Esophagus muscularis mucosa (tissue), 4 donors: ENCODE data around the gene PIF1.

Experiments
- EP300 ChIP-seq: sonication (generic); formaldehyde crosslinking; IDR thresholded peaks from one replicate; pipeline ENCODE4 v1.6.1; 2017; ENCODE audit warnings: antibody characterized with exemption
- POLR2A ChIP-seq: fragments of 450-650 bp; IDR thresholded peaks from one replicate; pipeline ENCODE4 v1.6.1; 2017; ENCODE audit warnings: antibody characterized with exemption, moderate library complexity, mild to moderate bottlenecking, low read depth
- TF ChIP-seq, protein P1 (sequence below), 3 experiments: fragments of 200-600 bp in 2 of 3; fragments of 450-650 bp in 1 of 3; sonication (generic) in 2 of 3; IDR thresholded peaks; one replicate each; pipeline ENCODE4 v1.5.1; 2017 to 2019; ENCODE audit warnings: antibody characterized with exemption in 3 of 3, mild to moderate bottlenecking in 2 of 3, moderate library complexity in 1 of 3

DNA sequence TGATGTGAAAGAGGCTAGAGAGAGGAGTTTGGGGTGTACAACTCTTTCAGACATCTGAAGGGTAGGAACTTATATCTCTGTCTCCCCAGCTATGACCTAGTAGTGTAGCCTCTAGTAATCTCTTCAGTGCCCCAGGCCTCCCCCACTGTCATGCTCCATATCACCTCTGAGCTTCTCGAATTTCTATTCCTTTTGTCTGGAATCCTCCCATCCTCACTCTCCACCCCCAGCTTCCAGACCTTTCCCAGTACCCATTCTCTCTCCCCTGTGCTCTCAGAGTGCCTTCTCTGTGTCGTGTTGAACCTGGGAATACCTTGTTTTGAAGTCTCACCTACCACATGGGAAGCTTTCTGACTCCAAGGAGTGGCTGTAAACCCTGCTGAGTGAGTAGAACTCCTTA is 46.4 kb downstream of the PIF1 start:
- TF ChIP-seq EP300 (no peak), POLR2A (no peak)
- TF ChIP-seq, protein P1, sequence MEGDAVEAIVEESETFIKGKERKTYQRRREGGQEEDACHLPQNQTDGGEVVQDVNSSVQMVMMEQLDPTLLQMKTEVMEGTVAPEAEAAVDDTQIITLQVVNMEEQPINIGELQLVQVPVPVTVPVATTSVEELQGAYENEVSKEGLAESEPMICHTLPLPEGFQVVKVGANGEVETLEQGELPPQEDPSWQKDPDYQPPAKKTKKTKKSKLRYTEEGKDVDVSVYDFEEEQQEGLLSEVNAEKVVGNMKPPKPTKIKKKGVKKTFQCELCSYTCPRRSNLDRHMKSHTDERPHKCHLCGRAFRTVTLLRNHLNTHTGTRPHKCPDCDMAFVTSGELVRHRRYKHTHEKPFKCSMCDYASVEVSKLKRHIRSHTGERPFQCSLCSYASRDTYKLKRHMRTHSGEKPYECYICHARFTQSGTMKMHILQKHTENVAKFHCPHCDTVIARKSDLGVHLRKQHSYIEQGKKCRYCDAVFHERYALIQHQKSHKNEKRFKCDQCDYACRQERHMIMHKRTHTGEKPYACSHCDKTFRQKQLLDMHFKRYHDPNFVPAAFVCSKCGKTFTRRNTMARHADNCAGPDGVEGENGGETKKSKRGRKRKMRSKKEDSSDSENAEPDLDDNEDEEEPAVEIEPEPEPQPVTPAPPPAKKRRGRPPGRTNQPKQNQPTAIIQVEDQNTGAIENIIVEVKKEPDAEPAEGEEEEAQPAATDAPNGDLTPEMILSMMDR (IDR thresholded peaks at IDR 0.05) = no peak
